GM12878 (cell line): Measurements from ENCODE around the gene SLC35E3.
"Not testable (repeated sequence)": the region's sequence is repeated elsewhere in the genome, so short reads cannot be mapped to it uniquely, and the experiment has no call there.

Source experiments
- CTCF ChIP-seq, 3 experiments: IDR thresholded peaks in 2 of 3; conservative IDR thresholded peaks in 1 of 3; 2 replicates each; pipeline ENCODE4 v1.5.1; 2011; ENCODE audit warnings: low read depth in 3 of 3, low read length in 3 of 3, mild to moderate bottlenecking in 3 of 3, control low read depth in 2 of 3, moderate library complexity in 2 of 3, inconsistent platforms in 1 of 3, mixed read lengths in 1 of 3; ENCODE audit not compliant: control insufficient read depth in 2 of 3, insufficient read depth in 1 of 3; ENCODE audit errors: extremely low read depth in 1 of 3
- MAX ChIP-seq: IDR thresholded peaks from 2 replicates; pipeline ENCODE4 v1.6.1; 2012; ENCODE audit warnings: low read depth, low read length, improper control_type of control experiment

GRCh38 chr12:68802372-68802745, 56.4 kb downstream of the SLC35E3 start:
- TF ChIP-seq MAX; CTCF (IDR thresholded peaks at IDR 0.05 in 2 of 3, conservative IDR thresholded peaks at IDR 0.05 in 1 of 3; ENCODE audit: control insufficient read depth in 2 of 3, extremely low read depth in 1 of 3, insufficient read depth in 1 of 3, low read depth in 3 of 3, low read length in 3 of 3): not testable (repeated sequence)
